ENCODE data around the gene RTKN.
A peak's percentile ranks its signal among the peaks of the same experiment; 100 is the strongest.
"Not testable (repeated sequence)": the region's sequence is repeated elsewhere in the genome, so short reads cannot be mapped to it uniquely, and the experiment has no call there.

Gene RTKN

DNA sequence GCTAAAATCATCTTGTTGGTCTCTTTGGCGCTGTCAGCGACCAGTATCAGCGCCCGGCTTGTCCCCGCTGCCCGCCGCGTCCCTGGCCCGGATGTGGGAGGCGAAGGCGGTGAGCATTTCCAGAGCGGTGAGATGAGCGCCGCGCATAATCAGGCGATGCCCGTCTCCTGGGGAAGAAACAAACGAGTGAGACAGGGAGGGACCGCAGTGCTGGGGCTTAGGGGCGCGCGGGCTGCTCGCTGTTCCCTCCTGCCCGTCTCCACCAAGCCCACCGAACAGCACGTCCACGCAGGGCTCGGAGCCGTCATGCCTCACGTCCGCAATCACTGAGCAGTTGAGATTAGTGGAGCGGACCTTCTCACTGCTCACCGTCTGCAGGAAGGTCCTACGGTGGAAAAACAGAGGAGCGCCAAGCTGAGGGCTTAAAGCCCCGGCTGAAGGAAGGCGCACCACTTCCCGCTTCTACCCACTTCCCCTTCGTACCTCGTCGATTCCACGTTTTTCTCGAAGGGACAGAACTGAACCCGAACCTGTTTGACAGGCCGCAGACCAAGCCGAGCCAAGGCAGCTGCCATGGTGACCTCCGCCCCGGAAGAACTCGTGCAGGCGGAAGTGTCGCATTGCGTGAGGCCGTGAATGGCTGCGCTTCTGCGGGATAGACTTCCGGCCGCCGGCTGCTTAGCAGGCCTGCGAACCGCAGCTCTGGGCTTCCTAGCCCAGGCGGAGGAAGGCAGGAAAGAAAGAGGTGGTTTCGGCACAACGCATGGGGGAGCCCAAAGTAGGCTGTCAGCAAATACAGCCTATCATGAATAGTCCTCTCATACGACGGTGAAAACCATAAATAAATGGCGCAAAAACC lies 30.6 kb upstream of the RTKN start, which contains the start of gene MRPL53:
Gene MRPL53 (minus strand): TSS at position 595 of the 859 bp plus-strand sequence. CDS start 20 bp downstream, at position 575.
- peak; percentile 97 for DNase-seq
- no peaks in the 10 kb centered on the region for H3K9me3 Mint-ChIP-seq
- CTCF ChIA-PET: interaction anchor here (0.6 to 3.4 kb wide), 9 partner anchors 10 to 113 kb away, joined by 3 to 27 read pairs (median 4); partner anchors contain the start of genes CCDC142, INO80B, TTC31 and WBP1
- peaks cover 7% of the 10 kb centered on the region for H3K27me3 Mint-ChIP-seq
- H3K4me1 Mint-ChIP-seq: peaks cover 40% of the 10 kb centered on the region
- peak within 1 kb of the TSS; percentile 96 for H3K4me3 Mint-ChIP-seq
- peaks cover 38% of the 10 kb centered on the region for H3K36me3 Mint-ChIP-seq
- H3K27ac Mint-ChIP-seq: peak within 1 kb of the TSS; percentile 99

DNA sequence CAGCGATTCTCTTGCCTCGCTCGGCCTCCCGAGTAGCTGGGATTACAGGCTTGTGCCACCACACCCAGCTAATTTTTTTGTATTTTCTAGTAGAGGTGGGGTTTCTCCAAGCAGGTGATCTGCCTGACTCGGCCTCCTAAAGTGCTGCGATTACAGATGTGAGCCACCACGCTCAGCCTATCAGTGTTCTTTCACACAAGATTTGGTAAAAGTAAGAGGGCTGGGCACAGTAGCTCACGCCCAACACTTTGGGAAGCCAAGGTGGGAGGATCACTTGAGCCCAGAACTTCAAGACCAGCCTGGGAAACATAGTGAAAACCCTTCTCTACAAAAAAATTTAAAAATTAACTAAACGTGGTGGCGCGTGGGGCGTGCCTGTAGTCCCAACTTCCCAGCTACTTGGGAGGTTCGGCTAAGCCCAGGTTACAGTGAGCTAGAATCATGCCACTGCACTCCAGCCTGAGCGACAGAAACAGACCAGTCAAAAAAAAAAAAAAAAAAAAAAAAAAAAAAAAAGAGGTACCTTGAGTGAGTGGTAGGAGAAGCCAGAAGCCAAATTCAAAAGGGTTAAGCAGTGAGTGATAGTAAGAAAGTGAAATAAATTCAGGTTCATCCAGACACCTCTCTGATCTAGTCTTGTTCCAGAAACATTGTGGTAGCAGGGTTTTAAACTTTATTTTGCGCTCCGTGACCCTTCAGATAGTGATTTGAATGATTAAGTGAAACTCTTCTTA lies 29.8 kb upstream of the RTKN start:
- no peak for DNase-seq
- CTCF ChIA-PET: interaction anchor here (1.0 to 2.9 kb wide), 2 partner anchors 10 to 13 kb away, joined by 3 to 27 read pairs; partner anchors contain the start of genes CCDC142, TTC31 and WBP1
- H3K9me3 Mint-ChIP-seq: no peaks in the 10 kb centered on the region
- peaks cover 7% of the 10 kb centered on the region for H3K27me3 Mint-ChIP-seq
- peaks cover 40% of the 10 kb centered on the region for H3K4me1 Mint-ChIP-seq
- peak overlapping the region; percentile 99 for H3K27ac Mint-ChIP-seq
- H3K4me3 Mint-ChIP-seq: peak overlapping the region; percentile 96
- peaks cover 38% of the 10 kb centered on the region for H3K36me3 Mint-ChIP-seq

DNA sequence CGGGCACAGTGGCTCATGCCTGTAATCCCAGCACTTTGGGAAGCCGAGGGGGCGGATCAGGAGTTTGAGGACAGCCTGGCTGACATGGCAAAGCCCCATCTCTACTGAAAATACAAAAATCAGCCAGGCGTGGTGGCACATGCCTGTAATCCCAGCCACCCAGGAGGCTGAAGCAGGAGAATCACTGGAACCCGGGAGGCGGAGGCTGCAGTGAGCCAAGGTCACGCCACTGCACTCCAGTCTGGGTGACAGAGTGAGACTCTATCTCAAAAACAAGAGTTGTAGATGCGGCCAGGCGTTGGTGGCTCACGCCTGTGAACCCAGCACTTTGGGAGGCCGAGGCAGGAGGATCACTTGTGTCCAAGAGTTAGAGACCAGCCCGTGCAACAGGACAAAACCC lies 29.0 kb upstream of the RTKN start:
- DNase-seq, H3K9me3 Mint-ChIP-seq, H3K27me3 Mint-ChIP-seq: not testable (repeated sequence)
- Mint-ChIP-seq H3K4me1 (peaks cover 44% of the 10 kb centered on the region), H3K27ac (peak overlapping the region; percentile 86), H3K36me3 (peaks cover 37% of the 10 kb centered on the region), H3K4me3 (peak overlapping the region; percentile 66)
- CTCF ChIA-PET: interaction anchor here (2.9 kb wide), 1 partner anchor 11 kb away, joined by 27 read pairs; the partner anchor contains the start of genes CCDC142 and TTC31

DNA sequence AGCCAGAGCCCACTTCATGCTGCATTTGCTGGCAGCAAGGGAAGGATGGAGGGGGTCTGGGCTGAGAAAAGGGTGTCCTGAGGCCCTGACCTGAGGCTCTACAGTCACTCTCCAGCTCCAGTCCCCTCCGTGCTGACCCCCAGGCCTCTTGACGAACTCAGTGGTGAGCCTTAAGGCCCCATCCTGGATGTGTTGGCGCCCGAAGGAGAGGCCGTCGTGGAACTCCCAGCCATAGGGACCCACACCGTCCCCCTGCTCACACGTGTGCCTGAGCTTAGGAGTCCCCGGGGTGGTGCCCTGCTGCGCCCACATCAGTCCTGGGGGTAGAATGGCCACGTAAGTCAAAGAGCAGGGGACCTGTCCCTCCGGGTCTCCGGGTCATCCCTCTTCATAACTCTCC lies 22.7 kb upstream of the RTKN start:
- CTCF ChIA-PET: interaction anchor here (1.1 to 1.2 kb wide), 3 partner anchors 18 to 67 kb away, joined by 3 to 4 read pairs (median 4); partner anchors contain the start of genes C2orf81, CCDC142 and TTC31
- Mint-ChIP-seq H3K4me3 (peak overlapping the region; percentile 98), H3K9me3 (no peaks in the 10 kb centered on the region), H3K27ac (peak overlapping the region; percentile 74), H3K27me3 (peaks cover 3% of the 10 kb centered on the region), H3K4me1 (peaks cover 36% of the 10 kb centered on the region), H3K36me3 (peaks cover 19% of the 10 kb centered on the region)
- no peak for DNase-seq

DNA sequence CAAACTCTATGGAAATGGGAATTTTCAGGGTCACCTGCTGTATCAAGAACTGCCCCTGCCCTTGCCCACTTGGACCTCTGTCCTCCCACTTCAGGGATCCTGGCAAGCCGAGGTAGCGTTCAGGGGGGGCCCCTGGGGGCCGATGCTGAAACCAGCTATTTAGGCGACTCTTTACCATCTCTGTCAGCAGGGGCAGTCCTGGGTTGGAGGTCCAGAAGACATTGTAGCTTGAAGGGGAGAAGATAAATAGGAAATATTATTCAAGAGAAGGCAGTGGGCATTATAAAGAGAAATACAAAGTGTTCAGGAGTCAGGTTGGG lies 21.0 kb upstream of the RTKN start:
- Mint-ChIP-seq H3K27ac (peak overlapping the region; percentile 54), H3K4me1 (peaks cover 45% of the 10 kb centered on the region), H3K9me3 (no peaks in the 10 kb centered on the region), H3K36me3 (peaks cover 19% of the 10 kb centered on the region), H3K27me3 (peaks cover 3% of the 10 kb centered on the region), H3K4me3 (peak overlapping the region; percentile 31)
- CTCF ChIA-PET: no interaction called here
- DNase-seq: no peak

DNA sequence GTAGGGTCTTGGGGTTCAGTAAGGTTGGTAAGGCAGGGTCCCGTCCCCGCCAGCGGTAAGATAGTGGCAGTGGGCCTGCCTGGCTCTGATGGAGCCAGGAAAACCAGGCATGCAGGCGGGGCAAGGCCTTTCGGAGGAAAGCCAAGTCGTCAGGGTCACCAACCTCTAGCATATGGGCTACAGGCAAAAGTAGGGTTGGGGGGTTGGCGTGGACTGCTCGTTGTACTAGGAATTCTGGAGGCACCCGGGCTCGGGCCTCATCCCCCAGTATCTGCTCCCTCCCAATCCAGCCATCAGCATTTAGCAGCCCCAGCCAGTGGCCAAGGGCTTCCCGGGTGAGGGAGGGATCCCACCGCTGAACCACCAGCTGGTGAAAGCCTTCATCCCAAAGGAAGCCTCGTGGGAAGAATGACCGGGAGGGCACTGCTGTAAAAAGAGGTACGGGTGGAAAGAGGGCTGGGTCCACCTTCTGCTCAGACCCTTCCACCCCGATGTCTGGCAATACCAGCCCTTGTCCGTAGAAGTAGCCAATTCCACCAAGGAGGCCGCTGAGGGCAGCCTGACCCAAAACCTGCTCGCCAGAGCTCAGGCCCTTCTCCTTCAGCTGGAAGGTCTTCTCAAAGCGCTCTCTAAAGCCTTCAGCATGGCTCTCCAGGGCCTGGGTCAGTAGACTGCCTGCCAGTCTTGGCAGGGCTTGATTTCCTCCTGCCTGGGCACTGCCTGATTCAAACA lies 20.5 kb upstream of the RTKN start:
- DNase-seq: no peak
- Mint-ChIP-seq H3K36me3 (peaks cover 20% of the 10 kb centered on the region), H3K4me1 (peaks cover 48% of the 10 kb centered on the region), H3K9me3 (no peaks in the 10 kb centered on the region), H3K4me3 (no peak overlapping the region), H3K27ac (no peak overlapping the region), H3K27me3 (peaks cover 3% of the 10 kb centered on the region)
- CTCF ChIA-PET: interaction anchor here (0.9 to 1.2 kb wide), 3 partner anchors 13 to 124 kb away, joined by 3 read pairs; no protein-coding TSS in a partner anchor

DNA sequence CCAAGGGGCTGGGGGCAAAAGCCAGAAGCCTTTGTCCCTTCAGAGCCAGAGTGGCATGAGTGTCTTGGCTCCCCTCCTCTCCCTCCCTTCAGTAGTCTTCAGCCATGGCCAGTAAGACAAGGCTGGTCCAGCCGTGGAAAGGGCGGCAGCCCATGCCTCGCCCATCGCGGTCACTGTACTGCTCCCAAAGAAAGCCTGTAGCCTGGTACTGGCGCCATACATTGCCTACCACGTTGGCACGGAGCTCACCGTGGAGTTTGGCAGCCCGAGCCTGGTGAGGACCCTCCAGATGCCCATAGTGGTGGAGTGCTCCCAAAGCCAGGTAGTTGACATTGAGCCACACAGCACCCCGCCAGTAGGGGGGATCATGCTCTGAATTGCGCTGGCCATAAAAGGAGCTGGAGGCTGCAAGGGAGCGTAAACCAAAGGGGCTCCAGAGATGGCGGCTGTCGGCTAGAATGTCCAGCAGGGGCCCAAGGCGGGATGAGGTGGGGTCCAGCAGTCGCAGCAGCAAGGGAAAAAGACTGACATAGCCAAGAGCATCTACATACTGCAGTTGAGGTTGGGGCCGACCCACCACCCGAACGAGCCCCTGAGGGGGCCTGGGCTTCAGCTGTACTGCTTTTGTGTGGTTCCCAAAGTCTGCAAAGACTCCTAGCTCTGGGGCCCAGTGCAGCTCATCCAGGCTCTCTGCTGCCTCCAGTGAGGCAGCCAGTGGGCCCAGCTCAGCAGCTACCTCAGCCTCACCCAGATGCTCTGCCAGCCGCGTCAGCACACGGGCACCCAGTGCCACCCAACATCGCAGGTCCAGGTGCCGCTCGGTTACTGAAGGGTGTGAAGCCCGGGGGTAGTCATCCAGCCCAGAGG lies 19.7 kb upstream of the RTKN start:
- peaks cover 24% of the 10 kb centered on the region for H3K36me3 Mint-ChIP-seq
- H3K4me1 Mint-ChIP-seq: peaks cover 56% of the 10 kb centered on the region
- peaks cover 3% of the 10 kb centered on the region for H3K27me3 Mint-ChIP-seq
- peak; percentile 45 for DNase-seq
- CTCF ChIA-PET: interaction anchor here (0.9 to 2.1 kb wide), 4 partner anchors 14 to 125 kb away, joined by 3 to 7 read pairs (median 3); no protein-coding TSS in a partner anchor
- no peak overlapping the region for H3K4me3 Mint-ChIP-seq
- H3K9me3 Mint-ChIP-seq: no peaks in the 10 kb centered on the region
- no peak overlapping the region for H3K27ac Mint-ChIP-seq

DNA sequence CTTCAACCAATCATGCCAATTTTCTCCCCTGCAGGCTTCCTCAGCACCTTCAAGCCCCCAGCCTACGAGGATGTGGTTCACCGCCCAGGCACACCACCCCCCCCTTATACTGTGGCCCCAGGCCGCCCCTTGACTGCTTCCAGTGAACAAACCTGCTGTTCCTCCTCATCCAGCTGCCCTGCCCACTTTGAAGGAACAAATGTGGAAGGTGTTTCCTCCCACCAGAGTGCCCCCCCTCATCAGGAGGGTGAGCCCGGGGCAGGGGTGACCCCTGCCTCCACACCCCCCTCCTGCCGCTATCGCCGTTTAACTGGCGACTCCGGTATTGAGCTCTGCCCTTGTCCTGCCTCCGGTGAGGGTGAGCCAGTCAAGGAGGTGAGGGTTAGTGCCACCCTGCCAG lies 18.4 kb upstream of the RTKN start:
- CTCF ChIA-PET: interaction anchor here (1.8 to 2.1 kb wide), 2 partner anchors 22 to 72 kb away, joined by 5 to 7 read pairs; no protein-coding TSS in a partner anchor
- not testable (repeated sequence) for DNase-seq, H3K9me3 Mint-ChIP-seq, H3K27ac Mint-ChIP-seq, H3K27me3 Mint-ChIP-seq
- H3K4me1 Mint-ChIP-seq: peaks cover 58% of the 10 kb centered on the region
- peak overlapping the region; percentile 56 for H3K4me3 Mint-ChIP-seq
- peaks cover 33% of the 10 kb centered on the region for H3K36me3 Mint-ChIP-seq

DNA sequence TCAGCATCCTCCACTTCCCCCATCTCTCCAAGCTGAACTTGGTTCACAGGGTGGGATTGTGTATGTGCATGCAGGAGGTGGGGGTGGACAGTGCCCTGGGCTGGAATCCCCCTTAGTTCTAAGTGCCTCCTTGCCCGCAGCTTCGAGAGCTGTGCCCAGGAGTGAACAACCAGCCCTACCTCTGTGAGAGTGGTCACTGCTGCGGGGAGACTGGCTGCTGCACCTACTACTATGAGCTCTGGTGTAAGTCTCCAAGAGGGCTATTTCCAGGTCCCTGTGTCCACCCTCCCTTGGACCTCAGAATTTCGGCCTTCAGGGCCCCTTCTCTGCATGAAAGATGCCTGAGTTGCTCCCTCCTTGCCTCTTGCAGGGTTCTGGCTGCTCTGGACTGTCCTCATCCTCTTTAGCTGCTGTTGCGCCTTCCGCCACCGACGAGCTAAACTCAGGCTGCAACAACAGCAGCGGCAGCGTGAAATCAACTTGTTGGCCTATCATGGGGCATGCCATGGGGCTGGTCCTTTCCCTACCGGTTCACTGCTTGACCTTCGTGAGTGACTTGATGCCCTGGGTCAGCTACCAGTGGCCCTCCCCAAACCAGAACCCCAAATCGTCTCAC lies 17.9 kb upstream of the RTKN start:
- not testable (repeated sequence) for H3K9me3 Mint-ChIP-seq, H3K27me3 Mint-ChIP-seq, DNase-seq
- Mint-ChIP-seq H3K36me3 (peaks cover 36% of the 10 kb centered on the region), H3K4me3 (peak overlapping the region; percentile 92), H3K4me1 (peaks cover 63% of the 10 kb centered on the region), H3K27ac (peak overlapping the region; percentile 98)
- CTCF ChIA-PET: interaction anchor here (0.8 to 2.1 kb wide), 3 partner anchors 22 to 256 kb away, joined by 3 to 7 read pairs (median 5); no protein-coding TSS in a partner anchor

DNA sequence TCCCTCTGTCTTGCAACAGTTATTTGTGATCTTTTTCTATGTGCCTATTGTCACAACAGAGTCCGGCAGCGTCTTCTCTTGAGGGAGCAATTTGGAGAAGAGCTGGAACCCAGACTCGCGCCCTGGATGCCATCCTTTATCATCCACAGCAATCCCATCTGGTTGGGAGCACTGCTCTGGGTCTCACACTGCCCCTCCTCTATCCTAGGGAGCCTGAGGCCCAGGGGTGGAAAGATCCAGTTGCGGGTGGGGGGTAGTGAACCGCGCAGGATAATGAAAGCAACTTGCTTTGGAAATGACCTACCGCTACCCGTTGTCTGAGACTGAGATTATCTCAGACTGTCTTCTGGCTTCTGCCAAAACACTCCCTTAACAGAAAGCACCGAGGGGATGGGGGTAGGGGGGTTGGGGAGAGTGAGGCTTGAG lies 17.2 kb upstream of the RTKN start:
- CTCF ChIA-PET: interaction anchor here (0.8 to 1.8 kb wide), 5 partner anchors 14 to 256 kb away, joined by 3 to 7 read pairs (median 3); partner anchors contain the start of gene MRPL53
- H3K4me3 Mint-ChIP-seq: peak overlapping the region; percentile 92
- peak overlapping the region; percentile 98 for H3K27ac Mint-ChIP-seq
- H3K36me3 Mint-ChIP-seq: peaks cover 38% of the 10 kb centered on the region
- no peaks in the 10 kb centered on the region for H3K9me3 Mint-ChIP-seq
- H3K4me1 Mint-ChIP-seq: peaks cover 64% of the 10 kb centered on the region
- no peaks in the 10 kb centered on the region for H3K27me3 Mint-ChIP-seq
- DNase-seq: peak; percentile 43

DNA sequence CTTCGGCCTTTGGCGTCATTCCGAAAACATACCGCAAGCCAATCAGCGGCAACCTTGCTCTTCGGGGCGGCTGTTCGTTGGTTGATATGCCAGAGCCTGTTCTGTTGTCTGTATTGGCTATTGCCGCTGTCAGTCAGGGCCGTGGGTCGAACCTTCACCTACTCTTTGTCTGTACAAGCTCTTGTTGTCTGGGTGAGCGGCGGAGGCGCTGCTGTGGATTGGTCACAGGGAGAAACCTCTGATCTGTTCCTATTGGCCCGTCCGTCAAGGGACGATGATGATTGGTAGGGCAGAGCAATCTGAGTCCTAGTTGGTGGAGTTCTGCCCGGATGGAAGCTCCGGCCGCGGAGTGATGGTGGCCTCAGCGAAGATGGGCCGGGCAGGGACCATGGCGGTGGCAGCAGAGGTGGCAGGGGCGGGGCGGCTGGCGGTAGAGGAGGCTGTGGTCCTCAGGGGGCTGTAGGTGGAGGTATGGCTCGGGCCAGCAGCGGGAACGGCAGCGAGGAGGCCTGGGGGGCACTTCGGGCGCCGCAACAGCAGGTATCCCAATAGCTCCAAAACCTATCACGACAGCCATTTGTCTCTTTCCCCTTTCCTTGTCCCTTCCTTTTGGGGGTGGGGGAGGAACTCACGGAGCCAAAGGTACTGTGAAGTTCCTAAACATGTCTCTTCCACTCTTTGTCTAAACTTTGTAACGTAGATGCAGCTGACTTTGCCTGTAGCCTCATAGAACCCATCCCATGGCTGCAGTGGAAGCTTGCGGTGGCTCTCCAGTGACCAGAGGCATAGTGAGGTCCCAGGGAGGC lies 16.6 kb upstream of the RTKN start, which contains the start of gene WBP1:
Gene WBP1 (plus strand): TSS at position 307 of the 806 bp plus-strand sequence. CDS start 165 bp downstream, at position 472.
- Mint-ChIP-seq H3K4me3 (peak within 1 kb of the TSS; percentile 92), H3K9me3 (no peaks in the 10 kb centered on the region), H3K36me3 (peaks cover 37% of the 10 kb centered on the region), H3K4me1 (peaks cover 64% of the 10 kb centered on the region), H3K27me3 (no peaks in the 10 kb centered on the region), H3K27ac (peak within 1 kb of the TSS; percentile 98)
- CTCF ChIA-PET: interaction anchor here (0.6 to 1.9 kb wide), 8 partner anchors 13 to 257 kb away, joined by 3 to 11 read pairs (median 4); partner anchors contain the start of gene MRPL53
- peak; percentile 100 for DNase-seq
